Neural cell (in vitro differentiated cells): ENCODE data around the gene GNPTG.
A peak's percentile ranks its signal among the peaks of the same experiment; 100 is the strongest.

Source experiments
- EP300 ChIP-seq: fragments of 450-650 bp; conservative IDR thresholded peaks from 2 replicates; pipeline ENCODE4 v1.6.1; 2014; ENCODE audit warnings: antibody characterized with exemption, mild to moderate bottlenecking, moderate library complexity; ENCODE audit not compliant: poor library complexity, severe bottlenecking
- EZH2 ChIP-seq: fragments of 200-600, 300-800 bp; shearing (Covaris generic), sonication (generic); IDR thresholded peaks from 2 replicates; pipeline ENCODE4 v1.6.1; 2014; ENCODE audit warnings: antibody characterized with exemption, low read length, borderline replicate concordance, mild to moderate bottlenecking; ENCODE audit not compliant: insufficient read depth, poor library complexity, severe bottlenecking
- MXI1 ChIP-seq: fragments of 450-650 bp; conservative IDR thresholded peaks from 2 replicates; pipeline ENCODE4 v1.6.1; 2014; ENCODE audit warnings: antibody characterized with exemption, mild to moderate bottlenecking; ENCODE audit not compliant: poor library complexity, severe bottlenecking
- POLR2AphosphoS5 ChIP-seq: IDR thresholded peaks from 2 replicates; pipeline ENCODE4 v1.6.1; 2012
- TF ChIP-seq, protein P1 (sequence below): fragments of 450-650 bp; IDR thresholded peaks from 2 replicates; pipeline ENCODE4 v1.5.1; 2014; ENCODE audit warnings: antibody characterized with exemption, mild to moderate bottlenecking, moderate library complexity; ENCODE audit not compliant: poor library complexity, severe bottlenecking

DNA sequence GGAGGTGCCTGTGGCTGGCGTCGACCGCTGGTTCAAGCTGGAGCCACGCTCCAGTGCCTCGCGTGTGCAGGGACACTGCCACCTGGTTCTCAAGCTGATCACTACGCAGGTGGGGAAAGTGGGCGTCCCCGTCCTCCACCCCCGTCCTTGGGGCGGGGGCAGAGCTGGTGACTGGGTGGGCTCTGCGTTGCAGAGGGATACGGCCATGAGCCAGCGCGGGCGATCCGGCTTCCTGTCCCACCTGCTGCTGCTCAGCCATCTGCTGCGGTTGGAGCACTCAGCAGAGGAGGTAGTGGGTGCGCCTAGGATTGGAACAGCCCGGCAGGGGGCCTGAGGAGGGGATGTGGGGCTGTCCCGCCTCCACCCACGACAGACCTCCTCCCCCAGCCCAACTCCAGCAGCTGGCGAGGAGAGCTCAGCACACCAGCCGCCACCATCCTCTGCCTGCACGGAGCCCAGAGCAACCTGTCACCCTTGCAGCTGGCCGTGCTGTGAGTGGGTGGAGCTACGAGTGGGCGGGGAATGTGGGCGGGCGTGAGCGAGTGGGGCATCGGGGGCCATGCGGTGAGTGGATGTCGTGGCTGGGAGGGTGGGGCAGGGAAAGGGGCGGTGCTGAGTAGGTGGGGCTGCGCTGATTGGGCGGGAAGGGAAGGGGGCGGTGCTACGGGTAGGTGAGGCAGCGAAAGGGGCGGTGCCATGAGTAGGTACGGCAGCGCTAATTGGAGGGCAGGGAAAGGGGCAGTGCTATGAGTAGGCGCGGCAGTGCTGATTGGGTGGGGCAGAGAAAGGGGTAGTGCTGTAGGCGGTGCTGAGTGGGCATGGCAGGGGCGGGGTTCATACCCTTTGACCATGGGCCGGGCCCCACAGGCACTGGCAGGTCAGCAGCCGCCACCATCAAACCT lies 9.0 kb upstream of the GNPTG start:
- TF ChIP-seq POLR2AphosphoS5 = peak; percentile 31
- TF ChIP-seq EZH2 = no peak
- no peak for TF ChIP-seq MXI1
- TF ChIP-seq, protein P1, sequence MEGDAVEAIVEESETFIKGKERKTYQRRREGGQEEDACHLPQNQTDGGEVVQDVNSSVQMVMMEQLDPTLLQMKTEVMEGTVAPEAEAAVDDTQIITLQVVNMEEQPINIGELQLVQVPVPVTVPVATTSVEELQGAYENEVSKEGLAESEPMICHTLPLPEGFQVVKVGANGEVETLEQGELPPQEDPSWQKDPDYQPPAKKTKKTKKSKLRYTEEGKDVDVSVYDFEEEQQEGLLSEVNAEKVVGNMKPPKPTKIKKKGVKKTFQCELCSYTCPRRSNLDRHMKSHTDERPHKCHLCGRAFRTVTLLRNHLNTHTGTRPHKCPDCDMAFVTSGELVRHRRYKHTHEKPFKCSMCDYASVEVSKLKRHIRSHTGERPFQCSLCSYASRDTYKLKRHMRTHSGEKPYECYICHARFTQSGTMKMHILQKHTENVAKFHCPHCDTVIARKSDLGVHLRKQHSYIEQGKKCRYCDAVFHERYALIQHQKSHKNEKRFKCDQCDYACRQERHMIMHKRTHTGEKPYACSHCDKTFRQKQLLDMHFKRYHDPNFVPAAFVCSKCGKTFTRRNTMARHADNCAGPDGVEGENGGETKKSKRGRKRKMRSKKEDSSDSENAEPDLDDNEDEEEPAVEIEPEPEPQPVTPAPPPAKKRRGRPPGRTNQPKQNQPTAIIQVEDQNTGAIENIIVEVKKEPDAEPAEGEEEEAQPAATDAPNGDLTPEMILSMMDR = peak; percentile 16
- no peak for TF ChIP-seq EP300
